Right lobe of liver (tissue), 4 donors: ENCODE results near the gene MCM6.

Source experiments
- POLR2A ChIP-seq: fragments of 450-650 bp; IDR thresholded peaks from one replicate; pipeline ENCODE4 v1.6.1; 2017; ENCODE audit warnings: antibody characterized with exemption, mild to moderate bottlenecking
- TF ChIP-seq, protein P1 (sequence below), 4 donors: fragments of 200-600 bp in 3 of 4; fragments of 450-650 bp in 1 of 4; IDR thresholded peaks; one replicate each; pipeline versions ENCODE4 v1.5.1 to v1.8.0; 2016 to 2022; ENCODE audit warnings: antibody characterized with exemption in 4 of 4, mild to moderate bottlenecking in 2 of 4
- donor health status: DM: no; HTN: no; CAD: no.
- donor health status: DM: no; HTN: no; CAD: no.
- donor health status: DM: no; HTN: yes; CAD: no.

DNA sequence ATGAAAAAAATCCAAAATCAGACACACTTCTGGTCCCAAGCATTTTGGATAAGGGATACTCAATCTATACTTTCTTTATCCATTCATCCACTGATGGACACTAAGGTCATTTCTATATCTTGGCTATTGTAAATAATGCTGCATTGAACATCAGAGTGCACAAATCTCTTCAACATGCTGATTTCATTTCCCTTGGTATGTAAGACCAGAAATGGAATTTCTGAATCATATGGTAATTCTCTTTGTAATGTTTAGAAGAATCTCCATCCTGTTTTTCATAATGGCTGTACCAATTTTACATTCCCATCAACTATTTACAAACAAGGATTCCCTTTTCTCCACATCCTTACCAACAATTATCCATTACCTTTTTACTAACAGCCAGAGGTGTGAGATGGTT is 33.7 kb upstream of the MCM6 start:
- TF ChIP-seq, protein P1, sequence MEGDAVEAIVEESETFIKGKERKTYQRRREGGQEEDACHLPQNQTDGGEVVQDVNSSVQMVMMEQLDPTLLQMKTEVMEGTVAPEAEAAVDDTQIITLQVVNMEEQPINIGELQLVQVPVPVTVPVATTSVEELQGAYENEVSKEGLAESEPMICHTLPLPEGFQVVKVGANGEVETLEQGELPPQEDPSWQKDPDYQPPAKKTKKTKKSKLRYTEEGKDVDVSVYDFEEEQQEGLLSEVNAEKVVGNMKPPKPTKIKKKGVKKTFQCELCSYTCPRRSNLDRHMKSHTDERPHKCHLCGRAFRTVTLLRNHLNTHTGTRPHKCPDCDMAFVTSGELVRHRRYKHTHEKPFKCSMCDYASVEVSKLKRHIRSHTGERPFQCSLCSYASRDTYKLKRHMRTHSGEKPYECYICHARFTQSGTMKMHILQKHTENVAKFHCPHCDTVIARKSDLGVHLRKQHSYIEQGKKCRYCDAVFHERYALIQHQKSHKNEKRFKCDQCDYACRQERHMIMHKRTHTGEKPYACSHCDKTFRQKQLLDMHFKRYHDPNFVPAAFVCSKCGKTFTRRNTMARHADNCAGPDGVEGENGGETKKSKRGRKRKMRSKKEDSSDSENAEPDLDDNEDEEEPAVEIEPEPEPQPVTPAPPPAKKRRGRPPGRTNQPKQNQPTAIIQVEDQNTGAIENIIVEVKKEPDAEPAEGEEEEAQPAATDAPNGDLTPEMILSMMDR (IDR thresholded peaks at IDR 0.05), result no peak
- TF ChIP-seq POLR2A, result no peak
